CD4-positive, alpha-beta T cell treated with Interleukin-1 beta for 1 hour (primary cell): ENCODE results near the gene LRRC8D.
A peak's percentile ranks its signal among the peaks of the same experiment; 100 is the strongest.
"Not testable (repeated sequence)": the region's sequence is repeated elsewhere in the genome, so short reads cannot be mapped to it uniquely, and the experiment has no call there.

Source experiments
- DNase-seq, 2 donors: peaks; one replicate each; pipeline ENCODE4 v3.0.0-alpha.2; 2020 to 2022

The LRRC8D gene

DNA sequence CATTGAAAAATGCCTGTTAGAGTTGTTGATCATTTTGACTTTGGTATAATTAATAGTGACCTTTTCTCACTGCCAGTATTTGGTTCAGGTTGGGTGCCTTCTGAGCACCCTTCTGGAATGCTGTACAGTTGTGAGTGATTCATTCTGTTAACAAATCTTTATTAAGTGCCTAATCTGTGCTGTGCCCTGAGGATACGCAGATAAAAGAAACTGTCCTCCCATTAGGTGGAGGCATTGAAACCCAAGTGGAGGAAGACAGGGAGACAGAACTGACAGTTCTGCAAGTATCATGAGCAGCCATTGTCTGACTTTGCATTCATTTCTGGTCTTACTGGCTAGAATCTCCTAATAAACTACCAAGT, 97.9 kb downstream of the LRRC8D start:
- DNase-seq = no peak

- DNase-seq = no peak
Measured at GRCh38 chr1:89919174-89919573, 98.3 kb downstream of the LRRC8D start.

DNA sequence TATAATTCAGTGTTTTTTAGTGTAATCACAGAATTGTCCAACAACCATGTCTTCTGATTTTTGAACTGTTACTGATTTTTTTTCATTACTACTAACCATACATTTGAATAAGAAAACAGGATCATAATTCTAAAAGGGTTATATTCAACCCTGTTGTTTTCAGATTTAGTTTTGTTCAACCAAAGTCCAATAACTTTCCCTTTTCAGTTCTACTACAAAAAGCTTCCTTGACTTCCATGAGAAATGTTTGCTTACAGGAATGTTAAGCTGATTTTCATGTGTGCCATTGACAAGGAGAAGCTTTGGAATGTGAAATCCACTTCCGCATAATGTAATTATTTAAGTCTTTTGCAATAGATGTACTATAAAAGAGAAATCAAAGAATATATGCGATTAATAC, 102.1 kb downstream of the LRRC8D start:
- no peak for DNase-seq

GRCh38 chr1:89923517-89923916, 102.7 kb downstream of the LRRC8D start:
- DNase-seq = no peak

DNA sequence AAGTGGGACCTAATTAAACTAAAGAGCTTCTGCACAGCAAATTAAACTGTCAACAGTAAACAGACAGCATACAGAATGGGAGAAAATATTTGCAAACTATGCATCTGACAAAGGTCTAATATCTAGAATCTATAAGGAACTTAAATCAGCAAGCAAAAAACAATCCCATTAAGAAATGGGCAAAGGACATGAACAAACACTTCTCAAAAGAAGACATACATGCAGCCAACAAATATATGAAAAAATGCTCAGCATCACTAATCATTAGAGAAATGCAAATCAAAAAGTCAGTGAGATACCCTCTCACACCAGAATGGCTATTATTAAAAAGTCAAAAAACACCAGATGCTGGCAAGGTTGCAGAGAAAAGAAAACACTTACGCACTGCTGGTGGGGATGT, 103.2 kb downstream of the LRRC8D start:
- not testable (repeated sequence) for DNase-seq

DNA sequence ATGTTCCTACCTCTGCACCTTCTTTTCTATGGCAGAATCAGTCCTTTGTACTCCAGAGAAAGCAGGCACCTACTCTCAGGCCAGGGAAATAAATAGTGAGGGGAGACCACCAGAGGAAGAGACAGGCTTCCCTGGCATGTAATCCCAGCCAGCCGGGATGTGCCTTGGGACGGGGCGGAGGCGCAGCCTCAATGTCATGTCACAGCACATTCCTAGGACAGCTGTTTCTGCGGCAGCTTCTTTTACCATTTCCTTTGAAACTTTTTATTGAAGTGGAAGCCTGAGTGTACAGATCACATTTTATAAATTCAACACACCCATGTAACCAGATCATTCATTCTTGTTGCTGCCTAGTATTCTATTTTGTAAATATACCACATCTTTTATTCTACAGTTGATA, 106.2 kb downstream of the LRRC8D start:
- no peak for DNase-seq

GRCh38 chr1:89927478-89927877, 106.6 kb downstream of the LRRC8D start:
- DNase-seq = no peak

DNA sequence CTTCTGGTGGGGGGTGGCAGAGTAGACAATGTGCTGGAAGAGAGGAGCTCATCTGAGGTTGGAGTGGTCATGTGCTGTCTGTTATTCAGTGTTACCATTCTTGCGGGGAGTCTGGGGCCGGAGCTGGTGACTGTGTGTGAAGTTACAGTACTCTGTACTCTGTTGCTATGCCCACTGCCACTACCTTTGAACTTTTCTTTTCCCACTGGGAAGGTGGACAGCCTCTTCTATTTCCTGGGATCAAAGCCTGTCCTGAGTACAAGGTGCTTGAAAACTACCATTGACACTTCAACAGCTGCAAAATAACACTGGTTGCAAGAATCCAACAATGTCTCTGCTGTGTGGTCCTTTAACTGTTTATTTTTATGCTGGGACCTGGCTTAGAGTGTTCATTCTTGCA, 107.7 kb downstream of the LRRC8D start:
- no peak for DNase-seq

GRCh38 chr1:89929467-89930063, 108.7 kb downstream of the LRRC8D start:
- no peak for DNase-seq

DNA sequence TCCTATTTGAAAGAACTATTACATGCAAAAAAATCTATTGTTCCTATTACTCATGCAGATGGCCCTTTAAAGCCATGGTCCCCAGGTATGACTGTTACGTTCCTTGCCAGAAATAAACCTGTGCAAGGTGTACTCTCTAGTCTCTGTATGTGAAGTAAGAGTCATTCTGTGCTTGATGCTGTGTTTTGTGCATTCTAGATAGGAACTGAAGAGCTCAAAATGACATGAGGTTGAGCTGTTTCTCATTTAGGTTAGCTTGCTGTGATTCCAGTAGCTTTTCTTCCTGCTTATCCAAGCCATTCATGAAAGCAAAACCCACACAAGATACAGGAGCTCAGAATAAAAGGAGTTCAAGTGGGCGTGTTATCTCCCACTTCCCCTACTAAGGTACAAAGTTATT, 109.7 kb downstream of the LRRC8D start:
- no peak for DNase-seq

GRCh38 chr1:89931964-89932363, 111.1 kb downstream of the LRRC8D start:
- DNase-seq = no peak

DNA sequence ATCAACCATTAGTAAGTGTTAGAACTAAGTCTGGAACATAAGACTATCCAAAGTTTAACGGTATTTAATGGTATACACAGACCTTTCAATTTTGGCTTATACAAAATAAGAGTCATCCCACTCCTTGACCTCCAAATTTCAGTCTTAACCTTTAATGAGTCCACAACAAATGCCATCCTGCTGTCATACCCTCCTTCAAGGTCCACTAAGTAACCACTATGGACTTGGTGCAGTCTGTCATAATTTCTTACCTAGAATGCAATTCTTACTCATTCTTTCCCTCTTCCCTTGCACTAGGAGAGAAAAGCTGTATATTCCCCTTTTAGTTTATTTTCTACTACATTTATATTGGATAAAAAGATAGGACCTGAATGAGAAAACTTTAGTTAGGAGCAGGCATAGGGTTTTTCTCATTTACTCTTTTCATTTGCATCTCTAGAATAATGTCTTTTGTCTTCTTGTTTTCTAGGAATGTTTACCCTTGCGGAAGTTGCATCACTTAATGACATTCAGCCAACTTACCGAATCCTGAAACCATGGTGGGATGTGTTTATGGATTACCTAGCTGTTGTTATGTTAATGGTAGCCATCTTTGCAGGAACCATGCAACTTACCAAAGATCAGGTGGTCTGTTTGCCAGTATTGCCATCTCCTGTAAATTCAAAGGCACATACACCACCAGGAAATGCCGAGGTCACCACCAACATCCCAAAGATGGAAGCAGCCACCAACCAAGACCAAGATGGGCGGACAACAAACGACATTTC, 111.9 kb downstream of the LRRC8D start:
- DNase-seq = no peak

- DNase-seq = no peak
Measured at GRCh38 chr1:89934461-89934860, 113.6 kb downstream of the LRRC8D start.

DNA sequence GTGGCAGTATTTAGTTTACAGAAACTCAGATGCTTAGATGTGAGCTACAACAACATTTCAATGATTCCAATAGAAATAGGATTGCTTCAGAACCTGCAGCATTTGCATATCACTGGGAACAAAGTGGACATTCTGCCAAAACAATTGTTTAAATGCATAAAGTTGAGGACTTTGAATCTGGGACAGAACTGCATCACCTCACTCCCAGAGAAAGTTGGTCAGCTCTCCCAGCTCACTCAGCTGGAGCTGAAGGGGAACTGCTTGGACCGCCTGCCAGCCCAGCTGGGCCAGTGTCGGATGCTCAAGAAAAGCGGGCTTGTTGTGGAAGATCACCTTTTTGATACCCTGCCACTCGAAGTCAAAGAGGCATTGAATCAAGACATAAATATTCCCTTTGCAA, 114.4 kb downstream of the LRRC8D start:
- DNase-seq = no peak

GRCh38 chr1:89936694-89937093, 115.9 kb downstream of the LRRC8D start:
- DNase-seq = no peak

GRCh38 chr1:89938171-89939055, 117.6 kb downstream of the LRRC8D start:
- DNase-seq = no peak

- DNase-seq = no peak
Measured at GRCh38 chr1:89939059-89939570, 118.3 kb downstream of the LRRC8D start.

- no peak for DNase-seq
Measured at GRCh38 chr1:89939693-89940438, 119.0 kb downstream of the LRRC8D start.

DNA sequence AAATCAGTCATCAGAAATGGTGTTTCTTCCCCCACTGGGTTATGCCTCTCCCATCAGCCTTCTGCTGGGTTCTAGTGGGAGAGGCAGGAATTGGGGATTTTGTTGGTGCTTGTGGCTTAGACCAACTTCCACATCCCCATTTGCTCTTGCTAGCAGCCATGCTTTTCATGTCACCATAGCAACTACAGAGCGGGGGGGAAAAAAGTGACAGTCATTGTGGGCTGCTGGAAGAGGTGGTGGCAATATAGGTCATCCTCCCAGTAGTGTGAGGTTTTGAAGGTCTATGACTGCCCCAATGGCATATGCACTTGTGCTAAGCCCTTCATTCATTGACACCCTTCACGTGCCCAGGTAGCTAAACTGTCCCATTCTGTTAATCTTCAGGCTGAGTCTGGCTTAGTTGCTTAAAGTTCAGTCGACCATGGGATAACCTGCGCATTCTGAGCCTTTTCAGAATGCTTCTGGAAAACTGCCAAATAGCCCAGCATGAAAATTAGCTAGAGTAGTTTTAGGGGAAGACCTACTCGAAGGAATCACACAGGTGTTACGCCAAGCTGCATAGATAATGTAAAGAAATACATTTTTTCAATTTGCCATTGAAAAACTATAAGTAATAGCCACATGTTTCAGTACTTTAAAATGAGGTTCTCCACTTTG, 120.4 kb downstream of the LRRC8D start:
- DNase-seq = peak; percentile 18 to 61

GRCh38 chr1:89942014-89942413, 121.2 kb downstream of the LRRC8D start:
- DNase-seq = no peak

- peak in 1 of 2 donors; percentile 7 for DNase-seq
Measured at GRCh38 chr1:89942825-89943658, 122.2 kb downstream of the LRRC8D start.
